GM18873 (cell line): ENCODE data around the gene NTNG2.
"Not testable (repeated sequence)": the region's sequence is repeated elsewhere in the genome, so short reads cannot be mapped to it uniquely, and the experiment has no call there.

Source experiments
- ATAC-seq: cut with Tn5 transposase; IDR thresholded peaks from one replicate; pipeline ENCODE4 v1.9.1; 2021; ENCODE audit warnings: mild to moderate bottlenecking, moderate library complexity, moderate number of reproducible peaks; ENCODE audit not compliant: unreplicated experiment, low FRiP score

The NTNG2 gene

DNA sequence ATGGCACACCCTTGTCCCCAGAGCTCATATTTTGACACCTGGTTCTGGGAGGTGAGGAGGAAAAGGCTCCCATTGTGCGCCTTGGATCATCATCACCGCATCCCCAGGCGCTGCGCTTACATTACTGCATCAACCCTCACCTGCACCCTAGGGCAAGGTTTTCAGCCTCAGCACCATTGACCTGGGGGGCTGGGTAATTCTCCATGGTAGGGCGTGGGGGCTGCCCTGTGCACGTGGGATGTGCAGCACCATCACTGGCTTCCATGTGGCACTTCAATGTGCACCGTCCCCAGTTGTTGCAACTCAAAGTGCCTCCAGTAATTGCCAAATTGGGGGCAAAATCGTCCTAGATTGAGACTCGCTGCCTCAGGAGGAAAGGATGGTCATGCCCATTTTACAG, 83.6 kb downstream of the NTNG2 start:
- ATAC-seq, result no peak

DNA sequence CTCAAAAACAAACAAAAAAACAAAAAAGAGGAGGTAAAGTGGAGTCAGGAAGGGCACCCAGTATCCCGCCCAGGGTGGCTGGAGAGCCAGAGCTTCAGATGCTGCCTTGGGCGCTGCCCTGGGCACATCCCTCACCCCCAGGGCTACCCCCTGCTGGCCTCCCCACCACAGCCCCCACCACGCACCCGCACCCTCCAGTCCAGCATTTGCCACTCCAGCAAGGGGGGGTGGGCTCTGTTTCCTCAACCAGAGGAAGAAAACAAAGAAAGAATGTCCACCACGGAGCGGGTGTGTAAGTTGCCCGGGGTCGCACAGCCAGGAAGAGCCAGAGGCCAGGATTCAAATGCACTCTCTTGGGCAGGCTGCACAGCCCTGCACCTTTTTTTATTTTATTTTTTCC, 86.1 kb downstream of the NTNG2 start:
- no peak for ATAC-seq

DNA sequence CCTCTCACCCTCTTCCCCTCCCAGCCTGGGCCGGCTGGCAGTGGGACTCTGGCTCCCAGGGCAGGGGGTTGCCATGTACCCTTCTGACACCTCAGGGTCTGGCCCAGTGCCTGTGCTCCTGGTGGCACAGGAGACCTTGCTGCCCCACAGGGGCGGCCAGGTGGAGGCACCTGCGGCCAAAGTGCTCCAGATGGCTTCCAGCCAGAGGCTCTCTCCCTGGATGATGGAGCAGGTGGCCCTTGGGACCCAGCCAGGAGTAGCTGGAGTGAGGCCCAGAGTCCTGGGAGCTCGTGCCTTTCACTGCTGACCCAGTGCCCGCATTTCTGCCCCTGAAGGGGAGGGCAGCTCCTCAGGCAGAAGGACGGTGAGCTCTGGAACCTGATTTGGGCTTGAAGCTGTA, 87.3 kb downstream of the NTNG2 start:
- no peak for ATAC-seq

DNA sequence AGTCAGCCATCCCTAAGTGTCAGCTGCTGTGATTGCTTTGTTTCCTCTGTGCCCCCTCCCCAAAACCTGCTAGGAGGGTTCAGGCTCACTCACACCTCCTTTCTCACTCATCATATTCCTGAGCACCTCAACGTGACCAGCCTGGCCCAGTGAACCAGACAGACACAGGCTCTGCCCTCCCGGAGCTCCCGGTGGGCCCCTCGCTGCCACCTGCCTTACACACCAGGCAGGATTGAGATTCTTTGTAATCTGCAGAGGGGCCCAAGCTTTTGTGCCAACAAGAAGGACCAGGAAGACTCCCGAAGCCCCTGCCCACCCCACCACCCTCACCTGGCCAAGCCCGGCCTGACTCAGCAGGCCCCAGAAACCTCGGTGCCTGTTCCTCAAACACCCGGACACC, 87.8 kb downstream of the NTNG2 start:
- ATAC-seq, result no peak

DNA sequence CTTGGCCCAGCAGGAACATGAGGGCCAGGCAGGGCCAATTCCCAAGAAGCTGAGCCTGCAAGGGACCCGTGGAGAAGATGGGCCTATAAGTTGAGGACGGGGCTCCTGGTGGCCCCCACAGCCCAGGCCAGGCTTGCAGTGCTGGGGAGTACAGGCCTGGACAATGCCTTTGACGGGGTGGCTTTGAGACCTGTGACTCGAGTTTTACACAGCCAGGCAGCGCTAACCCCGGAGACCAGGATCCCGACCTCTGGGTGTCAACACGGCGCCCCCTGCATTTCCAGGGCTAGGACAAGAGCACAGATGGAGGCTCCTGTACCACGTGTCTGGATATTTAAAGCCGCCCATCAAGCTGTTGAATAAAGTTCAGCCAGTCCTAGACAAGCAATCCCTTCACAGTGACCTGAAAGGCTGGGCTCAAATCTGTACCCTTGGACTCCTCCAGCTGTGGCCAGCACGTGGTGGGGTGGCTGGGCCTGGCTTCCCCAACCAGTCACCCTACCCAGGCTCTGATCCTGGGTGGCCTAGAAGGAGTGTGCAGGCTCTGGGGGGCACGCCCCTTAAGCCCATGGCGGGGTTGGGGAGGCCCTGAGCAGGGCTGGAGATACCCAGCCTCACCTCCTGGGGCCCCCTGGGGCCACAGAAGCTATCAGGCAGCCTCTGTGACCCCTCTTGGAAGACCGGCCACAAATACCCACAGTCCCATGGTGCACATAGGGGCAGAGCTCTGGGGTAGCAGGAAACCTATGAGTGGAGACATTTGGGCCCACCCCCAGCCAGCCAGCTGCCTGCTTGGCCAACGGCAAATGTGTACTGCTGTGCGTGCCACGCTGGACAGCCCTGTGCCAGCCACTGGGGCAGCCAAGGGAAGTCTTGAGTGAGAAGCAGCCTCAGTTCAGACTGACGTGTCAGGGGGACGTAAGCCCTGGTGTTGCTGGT, 88.7 kb downstream of the NTNG2 start:
- no peak for ATAC-seq

DNA sequence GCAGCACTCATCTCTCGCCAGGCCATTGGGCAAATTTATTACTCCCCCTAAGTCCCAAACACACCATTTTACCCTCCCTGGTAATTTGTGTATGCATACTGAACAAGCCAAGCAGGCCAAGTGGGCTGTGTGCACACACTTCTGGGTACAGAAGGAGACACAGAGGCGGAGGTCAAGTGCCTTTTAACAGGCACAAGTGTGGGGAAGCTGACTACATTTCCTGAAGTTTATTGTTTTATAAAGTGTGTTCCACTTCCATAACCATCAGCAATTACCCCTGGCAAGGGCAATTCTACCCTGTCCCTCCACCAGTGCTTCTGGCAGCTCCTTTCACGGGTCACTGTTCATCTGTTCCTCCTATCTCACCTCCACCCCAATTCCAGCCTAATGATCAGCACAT, 99.0 kb downstream of the NTNG2 start:
- no peak for ATAC-seq

DNA sequence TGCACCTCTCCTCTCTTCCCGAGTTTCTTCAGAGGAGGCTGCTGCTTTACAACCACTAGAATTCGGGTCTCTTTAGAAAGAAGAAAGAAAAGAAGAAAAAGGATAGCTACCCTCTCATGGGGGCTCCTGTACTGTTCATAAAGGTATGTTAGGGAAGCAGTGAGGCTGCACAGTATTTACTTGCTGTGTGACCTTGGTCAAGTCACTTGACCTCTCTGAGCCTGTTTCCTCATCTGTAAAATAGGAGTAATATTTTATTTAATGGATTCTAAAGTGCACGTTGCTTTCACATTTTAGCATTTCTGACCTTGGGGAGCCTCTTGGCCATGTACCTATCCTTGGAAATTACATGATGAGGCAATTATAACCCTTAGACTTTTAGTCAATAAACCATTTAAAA, 104.2 kb downstream of the NTNG2 start:
- ATAC-seq, result no peak

DNA sequence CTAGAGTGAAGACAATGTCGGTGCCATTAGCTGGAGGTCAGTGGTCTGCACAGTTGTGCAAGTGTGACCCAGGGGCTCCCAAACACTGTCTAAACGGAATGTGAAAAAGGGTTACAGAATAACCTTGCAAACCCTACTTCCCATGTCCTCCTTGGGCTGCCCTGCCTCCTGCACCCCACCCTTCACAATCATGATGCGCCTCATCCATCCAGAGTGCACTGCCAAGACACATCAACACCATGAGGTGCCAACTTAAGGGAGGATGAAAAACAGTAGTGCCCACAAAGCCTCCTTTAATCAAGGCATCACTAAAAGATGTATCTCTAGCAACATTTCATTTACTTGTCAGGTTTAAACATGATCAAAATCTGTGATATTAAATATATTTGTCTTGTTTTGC, 105.8 kb downstream of the NTNG2 start:
- ATAC-seq, result no peak

DNA sequence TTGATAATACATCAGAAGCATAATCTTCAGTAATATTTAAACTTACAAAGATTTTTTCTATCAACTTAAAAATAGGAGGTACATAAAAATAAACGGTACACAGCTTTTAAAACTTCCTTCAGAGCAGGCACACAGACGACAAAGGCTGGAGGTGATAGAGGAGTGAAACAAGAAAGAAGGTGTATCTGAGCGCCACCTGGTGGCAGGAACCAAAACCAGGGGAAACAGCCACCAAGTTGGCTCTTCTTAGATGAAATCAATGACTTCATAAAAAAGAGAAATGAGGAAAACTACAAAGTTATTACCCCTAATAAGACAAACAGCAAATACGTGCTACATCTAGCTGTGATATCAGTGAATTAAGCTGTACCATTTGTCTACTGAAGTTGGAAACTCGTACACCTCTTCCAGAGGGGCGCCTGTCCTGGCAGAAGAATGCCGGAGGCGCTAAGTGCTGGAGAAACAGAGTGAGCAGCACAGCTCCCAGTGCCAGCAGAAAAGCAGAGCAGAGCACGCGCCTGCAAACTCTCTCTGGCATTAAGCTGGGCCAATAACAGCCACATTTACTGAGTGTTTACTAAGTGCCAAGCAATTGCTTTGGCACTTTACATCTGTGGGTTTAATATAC, 107.0 kb downstream of the NTNG2 start:
- no peak for ATAC-seq

DNA sequence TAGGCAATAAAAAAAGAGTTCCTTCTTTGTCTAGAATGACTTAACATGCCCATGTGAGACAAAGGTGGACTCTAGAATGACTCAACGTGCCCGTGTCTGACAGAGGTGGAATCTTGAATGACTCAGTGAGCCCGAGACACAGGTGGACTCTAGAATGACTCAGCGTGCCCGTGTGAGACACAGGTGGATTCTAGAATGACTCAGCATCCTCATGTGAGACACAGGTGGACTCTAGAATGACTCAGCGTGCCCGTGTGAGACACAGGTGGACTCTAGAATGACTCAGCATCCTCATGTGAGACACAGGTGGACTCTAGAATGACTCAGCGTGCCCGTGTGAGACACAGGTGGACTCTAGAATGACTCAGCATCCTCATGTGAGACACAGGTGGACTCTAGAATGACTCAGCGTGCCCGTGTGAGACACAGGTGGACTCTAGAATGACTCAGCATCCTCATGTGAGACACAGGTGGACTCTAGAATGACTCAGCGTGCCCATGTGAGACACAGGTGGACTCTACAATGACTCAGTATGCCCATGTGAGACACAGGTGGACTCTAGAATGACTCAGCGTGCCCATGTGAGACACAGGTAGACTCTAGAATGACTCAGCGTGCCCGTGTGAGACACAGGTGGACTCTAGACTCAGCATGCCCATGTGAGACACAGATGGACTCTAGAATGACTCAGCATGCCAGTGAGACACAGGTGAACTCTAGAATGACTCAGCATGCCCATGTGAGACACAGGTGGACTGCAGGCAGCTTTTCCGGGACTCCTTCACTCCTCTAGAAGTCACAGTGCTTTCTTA, 108.1 kb downstream of the NTNG2 start:
- not testable (repeated sequence) for ATAC-seq

DNA sequence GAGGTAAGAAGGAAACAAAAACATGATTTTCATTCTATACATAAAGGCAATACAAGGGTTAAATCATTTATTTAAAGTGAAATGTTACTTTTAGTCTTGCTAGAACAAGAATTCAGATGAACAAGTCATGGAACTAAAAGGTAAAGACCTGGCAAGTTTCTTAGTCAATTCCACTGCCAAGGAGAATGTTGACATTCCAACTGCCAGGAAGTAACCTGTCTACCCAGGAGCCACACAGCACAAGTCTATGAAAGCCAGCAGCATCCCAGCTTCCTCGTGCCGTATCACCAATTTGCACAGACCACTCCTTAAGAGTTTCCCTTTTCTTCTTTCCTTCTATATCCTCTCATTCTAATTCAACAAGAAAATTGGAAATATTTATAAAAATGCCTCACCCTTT, 113.0 kb downstream of the NTNG2 start:
- no peak for ATAC-seq

DNA sequence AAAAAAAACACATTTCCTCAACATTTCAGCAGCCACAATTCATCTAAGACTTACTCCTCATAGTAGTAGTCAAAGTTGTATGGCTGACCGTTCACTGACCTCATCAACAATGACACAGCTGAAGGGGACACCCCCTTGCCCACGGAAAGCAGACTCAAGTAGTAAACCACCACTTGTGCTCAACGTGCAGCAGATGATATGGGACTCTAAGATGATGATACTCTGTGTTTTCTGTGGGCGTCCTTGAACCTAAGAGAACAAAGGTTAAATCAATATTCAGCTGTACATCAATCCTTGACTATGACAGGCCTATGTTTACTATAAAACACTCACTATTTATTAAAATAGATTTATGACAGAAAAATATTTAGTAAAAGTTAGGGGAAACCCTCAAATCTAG, 121.3 kb downstream of the NTNG2 start:
- ATAC-seq, result no peak

DNA sequence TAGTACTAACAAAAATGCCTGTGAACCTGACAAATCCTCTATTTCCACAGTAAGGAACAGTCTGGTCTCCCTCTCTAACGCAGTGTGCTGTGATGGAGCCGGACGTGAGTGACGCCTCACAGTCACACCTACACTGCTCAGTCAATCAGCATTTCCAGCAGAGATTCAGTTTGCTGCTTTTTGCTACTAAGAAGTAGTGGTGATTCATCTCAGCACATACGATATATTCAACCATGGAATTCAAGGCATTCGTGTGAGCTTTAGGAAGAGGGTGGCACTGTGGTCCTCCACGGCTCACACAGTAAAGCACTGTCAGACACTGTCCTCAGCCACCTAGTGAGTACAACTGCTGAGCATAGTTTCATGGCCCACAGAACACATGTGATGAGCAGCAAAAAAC, 122.0 kb downstream of the NTNG2 start:
- ATAC-seq, result no peak

DNA sequence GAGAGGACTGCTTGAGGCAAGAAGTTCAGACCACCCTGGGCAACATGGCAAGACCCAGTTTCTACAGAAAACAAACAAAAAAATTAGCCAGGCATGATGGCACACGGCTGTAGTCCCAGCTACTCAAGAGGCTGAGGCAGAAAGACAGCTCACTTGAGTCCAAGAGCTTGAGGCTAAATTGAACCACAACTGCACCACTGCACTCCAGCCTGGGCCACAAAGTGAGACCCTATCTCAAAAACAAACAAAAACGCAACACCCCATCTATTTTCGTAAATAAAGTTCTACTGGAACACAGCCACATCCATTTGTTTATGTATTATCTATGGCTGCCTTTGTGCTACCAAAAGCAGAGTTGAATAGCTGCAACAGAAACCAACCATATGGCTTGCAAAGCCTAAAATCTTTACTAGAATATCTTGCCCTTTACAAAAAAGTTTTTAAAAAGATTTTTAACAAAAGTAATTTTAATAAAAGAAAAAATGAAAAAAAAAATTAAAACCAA, 125.5 kb downstream of the NTNG2 start:
- ATAC-seq, result no peak

DNA sequence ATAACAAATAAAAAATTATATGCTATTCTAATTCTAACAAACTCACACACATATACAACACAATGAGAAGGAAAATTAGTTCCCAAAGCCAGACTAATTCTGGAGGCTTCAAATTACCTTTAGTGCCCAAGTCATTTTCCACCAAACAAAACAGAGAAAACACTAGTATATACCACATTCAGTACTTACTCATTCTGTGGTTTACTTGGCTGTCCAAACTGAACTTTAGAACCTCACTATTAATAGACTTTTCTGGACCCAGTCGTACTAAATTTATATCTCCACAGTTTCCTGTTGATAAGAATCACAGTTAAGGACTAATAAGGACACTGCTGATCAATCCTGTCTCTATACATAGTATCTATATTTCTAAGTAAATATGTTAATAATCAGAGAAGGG, 126.5 kb downstream of the NTNG2 start:
- ATAC-seq, result no peak

DNA sequence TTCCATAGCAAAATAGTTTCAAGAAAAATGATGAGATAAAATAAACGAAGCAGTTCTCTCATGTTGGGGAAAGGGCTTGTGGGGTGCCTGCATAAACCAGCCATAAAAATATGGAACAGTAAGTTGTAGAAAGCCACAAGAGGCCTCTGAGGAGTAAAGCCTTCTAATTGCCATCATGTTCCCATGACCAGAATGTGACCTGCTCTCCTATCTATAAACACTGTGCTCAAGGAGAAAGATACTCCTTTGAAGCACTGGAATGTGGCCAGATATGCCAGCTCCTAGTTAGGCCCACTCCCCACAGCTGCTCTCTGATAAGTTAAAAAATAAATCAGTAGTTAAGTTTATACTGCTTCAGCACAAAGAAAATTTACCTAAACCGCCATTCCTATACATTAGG, 127.1 kb downstream of the NTNG2 start:
- no peak for ATAC-seq

DNA sequence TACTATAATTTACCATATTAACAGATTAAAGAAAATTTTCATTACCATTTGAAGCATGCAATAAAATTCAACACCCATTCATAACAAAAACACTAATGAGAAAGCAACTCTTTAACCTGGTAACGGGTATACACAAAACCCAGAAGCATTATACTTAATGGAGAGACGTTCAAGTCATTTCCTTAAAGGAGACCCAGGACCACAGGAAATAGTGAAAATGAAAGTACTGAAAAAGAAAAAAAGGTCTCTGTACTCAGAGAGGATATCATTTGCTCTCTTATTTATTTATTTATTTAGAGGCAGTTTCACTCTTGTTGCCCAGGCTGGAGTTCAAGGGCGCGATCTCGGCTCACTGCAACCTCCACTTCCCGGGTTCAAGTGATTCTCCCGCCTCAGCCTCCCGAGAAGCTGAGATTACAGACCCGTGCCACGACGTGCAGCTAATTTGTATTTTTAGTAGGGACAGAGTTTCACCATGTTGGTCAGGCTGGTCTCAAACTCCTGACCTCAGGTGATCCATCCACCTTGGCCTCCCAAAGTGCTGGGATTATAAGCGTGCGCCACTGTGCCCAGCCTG, 131.4 kb downstream of the NTNG2 start:
- ATAC-seq, result no peak
